PC-9 (cell line): ENCODE data around the gene ITPR3.

Experiments used
- EZH2 ChIP-seq: fragments of 200-600 bp; sonication (generic); IDR thresholded peaks from 2 replicates; pipeline ENCODE4 v1.8.0; 2017; ENCODE audit warnings: antibody characterized with exemption, low read depth
- TF ChIP-seq, protein P1 (sequence below): fragments of 200-600 bp; sonication (generic); conservative IDR thresholded peaks from 2 replicates; pipeline ENCODE4 v1.6.1; 2017; ENCODE audit warnings: mixed run types, antibody characterized with exemption, mild to moderate bottlenecking, moderate library complexity

DNA sequence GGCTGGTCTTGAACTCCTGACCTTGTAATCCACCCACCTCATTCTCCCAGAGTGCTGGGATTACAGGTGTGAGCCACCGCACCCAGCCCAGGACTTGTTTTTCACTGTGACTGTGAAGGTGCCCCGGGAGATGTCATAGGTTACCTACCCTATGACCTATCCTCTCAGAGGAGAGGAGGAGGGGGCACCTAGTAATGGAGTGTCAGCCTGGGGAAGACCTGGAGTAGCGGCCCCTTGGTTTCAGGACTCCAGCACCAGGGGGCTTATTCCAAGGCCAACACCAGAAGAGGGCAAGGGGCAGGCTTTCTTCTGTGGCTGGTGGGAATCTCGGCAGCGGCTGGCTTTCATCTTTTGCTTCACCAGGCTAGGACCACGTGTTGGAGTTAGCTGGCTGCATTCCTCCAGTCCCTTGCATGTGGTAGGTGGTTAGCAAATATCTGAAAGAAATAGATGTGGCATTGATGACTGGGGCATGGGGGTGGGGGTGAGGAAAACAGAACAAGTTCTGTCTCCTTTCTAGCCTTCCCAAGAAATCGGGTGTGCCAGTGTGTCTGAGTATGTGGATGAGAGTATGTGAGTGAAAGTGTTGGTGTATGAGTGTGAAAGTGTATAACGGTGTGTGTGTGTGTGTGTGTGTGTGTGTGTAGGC, 7.9 kb upstream of the ITPR3 start:
- TF ChIP-seq, protein P1, sequence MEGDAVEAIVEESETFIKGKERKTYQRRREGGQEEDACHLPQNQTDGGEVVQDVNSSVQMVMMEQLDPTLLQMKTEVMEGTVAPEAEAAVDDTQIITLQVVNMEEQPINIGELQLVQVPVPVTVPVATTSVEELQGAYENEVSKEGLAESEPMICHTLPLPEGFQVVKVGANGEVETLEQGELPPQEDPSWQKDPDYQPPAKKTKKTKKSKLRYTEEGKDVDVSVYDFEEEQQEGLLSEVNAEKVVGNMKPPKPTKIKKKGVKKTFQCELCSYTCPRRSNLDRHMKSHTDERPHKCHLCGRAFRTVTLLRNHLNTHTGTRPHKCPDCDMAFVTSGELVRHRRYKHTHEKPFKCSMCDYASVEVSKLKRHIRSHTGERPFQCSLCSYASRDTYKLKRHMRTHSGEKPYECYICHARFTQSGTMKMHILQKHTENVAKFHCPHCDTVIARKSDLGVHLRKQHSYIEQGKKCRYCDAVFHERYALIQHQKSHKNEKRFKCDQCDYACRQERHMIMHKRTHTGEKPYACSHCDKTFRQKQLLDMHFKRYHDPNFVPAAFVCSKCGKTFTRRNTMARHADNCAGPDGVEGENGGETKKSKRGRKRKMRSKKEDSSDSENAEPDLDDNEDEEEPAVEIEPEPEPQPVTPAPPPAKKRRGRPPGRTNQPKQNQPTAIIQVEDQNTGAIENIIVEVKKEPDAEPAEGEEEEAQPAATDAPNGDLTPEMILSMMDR = no peak
- TF ChIP-seq EZH2 = no peak
